GM18508 (cell line): ENCODE measurements around the gene BRPF1.

ENCODE experiments used
- ATAC-seq: cut with Tn5 transposase; IDR thresholded peaks from one replicate; pipeline ENCODE4 v1.9.1; 2021; ENCODE audit warnings: moderate number of reproducible peaks; ENCODE audit not compliant: insufficient read depth, unreplicated experiment

Gene BRPF1

GRCh38 chr3:9701711-9702110 lies 29.8 kb upstream of the BRPF1 start:
- ATAC-seq = no peak

DNA sequence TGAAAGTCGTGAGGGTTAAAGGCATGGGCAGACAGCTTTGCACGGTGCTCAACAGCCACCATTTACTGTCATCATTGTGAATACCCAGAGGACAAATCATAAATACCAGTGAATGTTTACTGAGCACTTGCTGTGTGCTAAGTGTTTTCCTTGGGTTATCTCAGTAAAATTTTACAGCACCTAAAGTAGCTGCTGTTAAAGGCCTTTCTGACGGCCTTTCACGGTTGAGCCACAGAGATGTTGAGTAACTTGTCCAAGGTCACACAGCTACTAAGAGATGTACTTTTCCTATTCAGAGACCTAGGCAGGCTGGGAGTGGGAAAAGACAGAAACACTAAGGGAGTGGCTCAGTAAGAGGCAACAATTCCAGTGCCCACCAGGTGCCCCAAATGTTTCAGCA lies 28.3 kb upstream of the BRPF1 start:
- ATAC-seq = no peak

- ATAC-seq = no peak
These were observed 27.7 kb upstream of the BRPF1 start, which contains the start of gene CPNE9 for GRCh38 chr3:9703736-9704346. Gene CPNE9 (plus strand): TSS chr3:9703833. CDS start chr3:9703997, 164 bp downstream.

DNA sequence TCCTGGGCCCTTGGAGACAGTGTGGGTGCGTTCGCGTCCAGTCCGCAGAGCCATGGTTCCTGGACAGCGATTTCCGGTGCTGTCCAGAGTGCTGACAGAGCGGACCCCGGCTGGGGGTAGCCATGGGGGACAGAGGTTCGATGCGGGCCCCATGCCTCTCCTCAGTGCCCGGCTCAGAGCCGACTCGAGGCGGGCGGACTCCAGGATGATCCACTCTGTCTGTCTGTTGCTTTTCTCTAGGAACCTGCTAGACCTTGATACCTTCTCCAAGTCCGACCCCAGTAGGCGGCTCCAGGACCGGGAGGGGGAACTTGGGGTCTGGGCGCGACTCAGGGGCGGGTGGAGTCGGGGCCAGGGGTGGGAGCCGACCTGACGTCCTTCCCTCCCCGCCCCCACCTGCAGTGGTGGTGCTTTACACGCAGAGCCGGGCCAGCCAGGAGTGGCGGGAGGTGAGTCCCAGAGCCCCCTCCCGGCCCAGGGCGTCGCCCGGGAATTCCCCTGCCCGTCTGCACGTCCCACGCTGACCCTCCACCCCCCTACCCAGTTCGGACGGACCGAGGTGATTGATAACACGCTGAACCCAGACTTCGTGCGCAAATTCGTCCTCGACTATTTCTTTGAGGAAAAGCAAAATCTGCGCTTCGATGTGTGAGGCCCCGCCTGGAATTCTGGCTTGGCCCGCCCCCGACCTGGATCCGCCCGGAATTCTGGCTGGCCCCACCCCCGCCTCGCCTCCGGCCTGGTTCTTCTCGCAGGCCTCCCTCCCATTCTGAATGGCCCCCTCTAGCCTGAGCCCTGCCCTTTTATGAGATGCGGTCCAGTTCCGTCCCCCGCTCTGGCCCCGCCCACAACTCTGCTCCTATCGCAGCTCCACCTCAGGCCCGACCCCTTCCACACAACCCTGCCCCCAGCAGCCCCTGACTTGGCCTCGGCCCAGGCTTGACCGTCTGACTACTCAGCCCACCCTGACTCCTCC lies 26.9 kb upstream of the BRPF1 start:
- ATAC-seq = no peak

- no peak for ATAC-seq
These were observed 21.3 kb upstream of the BRPF1 start for GRCh38 chr3:9710174-9710739.

GRCh38 chr3:9712415-9712814 lies 19.1 kb upstream of the BRPF1 start:
- ATAC-seq = no peak

- ATAC-seq = no peak
These were observed 18.4 kb upstream of the BRPF1 start for GRCh38 chr3:9713142-9713541.

- no peak for ATAC-seq
These were observed 16.4 kb upstream of the BRPF1 start for GRCh38 chr3:9715136-9715535.

DNA sequence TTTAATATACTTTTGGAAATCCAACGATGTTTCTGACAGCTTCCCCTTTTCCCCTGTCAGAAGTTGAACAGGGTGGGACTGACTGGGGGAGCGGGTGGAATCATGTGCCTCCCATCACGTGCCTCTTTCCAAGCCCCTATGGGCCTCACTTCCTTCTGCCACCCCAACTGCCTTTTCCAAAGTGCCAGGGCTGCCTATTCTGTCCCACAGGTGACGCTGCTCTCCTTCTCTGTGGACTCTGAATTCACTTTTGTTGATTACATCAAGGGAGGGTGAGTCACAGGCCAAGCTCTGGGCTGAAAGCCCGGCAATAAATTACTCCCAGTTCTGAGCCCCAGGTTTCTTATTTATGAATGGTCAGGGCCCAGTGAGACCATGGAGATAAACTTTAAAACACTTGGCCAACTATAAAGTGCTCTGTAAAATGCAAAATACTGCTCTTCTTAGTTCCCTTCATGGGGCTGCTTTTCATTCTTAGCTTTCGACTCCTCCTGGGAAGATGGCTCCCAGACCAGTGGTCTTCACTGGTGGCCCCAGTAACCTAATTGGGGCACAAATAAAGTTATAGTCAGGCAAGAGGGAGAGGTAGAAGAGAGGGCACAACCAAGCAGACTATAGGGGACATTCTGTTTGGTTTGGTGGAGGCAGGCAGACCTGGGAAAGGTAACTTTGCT lies 15.6 kb upstream of the BRPF1 start:
- ATAC-seq = no peak

DNA sequence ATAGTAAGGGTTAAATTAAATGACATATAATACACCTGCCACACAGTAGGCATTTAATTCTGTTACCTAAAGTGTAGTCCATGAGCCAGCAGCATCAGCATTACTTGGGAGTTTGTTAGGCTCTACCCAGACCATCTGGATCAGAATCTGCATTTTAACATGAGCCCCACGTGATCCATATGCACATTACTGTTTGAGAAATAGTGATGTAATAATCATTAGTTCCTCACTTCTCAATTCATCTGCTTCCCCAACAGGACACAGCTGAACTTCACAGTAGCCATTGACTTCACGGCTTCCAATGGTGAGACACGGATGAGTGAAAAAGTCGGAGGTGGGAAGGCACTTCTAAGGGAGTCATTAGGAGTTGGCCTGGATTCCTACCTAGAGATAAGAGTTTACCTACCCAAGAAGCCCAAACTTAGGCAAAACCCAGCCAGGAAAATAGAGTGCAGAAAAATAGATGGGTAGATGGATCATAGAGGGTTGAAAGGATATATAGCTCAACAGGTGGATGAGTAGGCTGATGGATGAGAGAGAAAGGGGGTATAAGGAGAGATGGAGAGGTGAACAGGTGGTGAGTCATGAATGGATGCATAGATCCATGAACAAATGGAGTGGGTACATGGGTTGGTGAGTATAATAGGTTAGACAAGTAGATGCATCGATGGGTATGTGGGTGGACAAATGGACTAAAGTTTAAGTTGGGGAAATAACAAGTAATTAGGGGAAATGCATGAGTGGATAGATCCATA lies 14.6 kb upstream of the BRPF1 start:
- ATAC-seq = no peak

- ATAC-seq = no peak
These were observed 14.0 kb upstream of the BRPF1 start for GRCh38 chr3:9717563-9717962.

- no peak for ATAC-seq
These were observed 13.4 kb upstream of the BRPF1 start for GRCh38 chr3:9718118-9718517.

DNA sequence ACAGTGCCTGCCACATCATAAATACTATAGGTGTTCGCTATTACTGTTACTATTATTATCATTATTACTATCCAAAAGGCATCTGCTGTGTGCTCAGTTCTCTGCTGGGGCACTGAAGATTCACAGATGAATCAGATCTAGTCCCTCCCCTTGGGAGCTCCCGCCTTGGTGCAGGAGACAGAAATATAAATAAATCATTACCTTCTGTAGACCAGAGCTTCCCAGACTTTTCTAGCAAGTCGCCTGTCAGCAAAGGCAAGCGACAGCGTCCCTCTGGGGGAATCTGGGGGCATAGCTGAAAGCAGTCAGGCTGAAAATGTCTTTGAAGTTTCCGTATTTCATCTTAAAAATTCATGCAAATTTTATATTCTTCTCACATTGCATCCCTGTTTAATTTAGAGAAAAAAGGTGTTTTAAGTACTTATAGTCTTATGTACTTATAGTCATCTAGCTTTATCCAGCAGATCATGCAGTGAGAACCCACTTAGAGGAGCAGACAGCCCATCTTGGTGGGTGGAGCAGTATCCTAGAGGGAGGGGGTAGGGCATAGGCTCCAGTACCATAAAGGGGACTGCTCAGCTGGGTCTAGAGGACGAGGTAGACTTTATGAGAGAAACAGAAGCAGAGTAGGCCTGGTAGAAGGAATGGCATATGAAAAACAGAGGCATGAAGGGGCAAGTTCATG lies 10.4 kb upstream of the BRPF1 start:
- no peak for ATAC-seq

DNA sequence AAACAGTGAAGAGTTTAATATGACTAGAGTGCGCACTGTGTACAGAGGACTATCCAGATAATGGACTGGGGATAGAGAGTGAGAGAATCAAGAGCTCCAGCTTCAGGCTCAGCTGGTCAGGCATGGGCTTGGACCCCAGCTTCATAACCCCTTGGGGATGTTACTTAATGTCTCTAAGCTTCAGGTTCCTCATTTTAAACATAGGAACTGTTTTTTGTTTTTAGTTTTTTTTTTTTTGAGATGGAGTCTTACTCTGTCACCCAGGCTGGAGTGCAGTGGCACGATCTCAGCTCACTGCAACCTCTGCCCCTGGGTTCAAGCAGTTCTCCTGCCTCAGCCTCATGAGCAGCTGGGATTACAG lies 9.9 kb upstream of the BRPF1 start:
- no peak for ATAC-seq

GRCh38 chr3:9725775-9726515 lies 5.6 kb upstream of the BRPF1 start:
- no peak for ATAC-seq

DNA sequence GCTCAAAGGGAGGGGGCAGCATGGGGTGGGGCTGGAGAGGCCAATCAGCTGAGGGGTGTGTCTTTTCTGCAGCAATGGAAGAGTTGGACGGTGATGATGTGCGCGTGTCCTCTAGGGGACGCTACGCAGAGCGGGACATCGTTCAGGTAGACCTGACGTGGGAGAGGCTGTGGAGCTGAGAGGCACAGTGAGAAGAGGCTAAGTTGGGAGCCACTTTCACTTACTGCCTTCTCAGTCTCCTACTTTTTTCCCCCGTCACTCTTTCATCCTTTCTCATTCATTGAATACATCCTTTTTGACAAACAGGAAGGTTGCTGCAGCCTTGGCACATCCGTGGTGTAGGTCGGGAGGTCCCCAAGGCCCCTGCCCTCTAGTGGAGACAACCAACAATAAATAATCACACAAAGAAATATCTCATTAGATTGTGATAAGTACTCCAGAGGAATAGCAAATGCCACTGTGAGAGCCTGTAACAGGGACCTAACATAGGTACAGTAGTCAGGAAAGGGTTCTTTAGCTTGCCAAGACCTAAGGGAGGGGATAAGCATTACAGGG lies 4.4 kb upstream of the BRPF1 start:
- no peak for ATAC-seq

GRCh38 chr3:9727743-9728142 lies 3.8 kb upstream of the BRPF1 start:
- ATAC-seq = no peak

- ATAC-seq = no peak
These were observed 2.1 kb upstream of the BRPF1 start for GRCh38 chr3:9729419-9729818.
